Ishikawa (cell line): Measurements from ENCODE around the gene OR2M3.

Source experiments
- CREB1 ChIP-seq: IDR thresholded peaks from 2 replicates; pipeline ENCODE4 v1.6.1; 2012; ENCODE audit warnings: low read depth
- EGR1 ChIP-seq: IDR thresholded peaks from 2 replicates; pipeline ENCODE4 v1.6.1; 2012
- EP300 ChIP-seq: IDR thresholded peaks from 2 replicates; pipeline ENCODE4 v1.6.1; 2012; ENCODE audit warnings: borderline replicate concordance
- FOXM1 ChIP-seq: IDR thresholded peaks from 2 replicates; pipeline ENCODE4 v1.6.1; 2012; ENCODE audit warnings: low read depth, borderline replicate concordance
- MAX ChIP-seq: IDR thresholded peaks from 2 replicates; pipeline ENCODE4 v1.6.1; 2012
- NFIC ChIP-seq: IDR thresholded peaks from 2 replicates; pipeline ENCODE4 v1.6.1; 2012
- RAD21 ChIP-seq: IDR thresholded peaks from 2 replicates; pipeline ENCODE4 v1.6.1; 2012; ENCODE audit warnings: low read depth
- REST ChIP-seq: IDR thresholded peaks from 2 replicates; pipeline ENCODE4 v1.6.1; 2012; ENCODE audit warnings: low read depth, mild to moderate bottlenecking
- TAF1 ChIP-seq: IDR thresholded peaks from 2 replicates; pipeline ENCODE4 v1.6.1; 2012; ENCODE audit warnings: low read depth, mild to moderate bottlenecking
- TCF12 ChIP-seq: IDR thresholded peaks from 2 replicates; pipeline ENCODE4 v1.6.1; 2012; ENCODE audit warnings: low read depth
- USF1 ChIP-seq: IDR thresholded peaks from 2 replicates; pipeline ENCODE4 v1.6.1; 2012
- YY1 ChIP-seq: IDR thresholded peaks from 2 replicates; pipeline ENCODE4 v1.6.1; 2012; ENCODE audit warnings: low read depth
- ZBTB7A ChIP-seq: IDR thresholded peaks from 2 replicates; pipeline ENCODE4 v1.6.1; 2012; ENCODE audit warnings: low read depth

- TF ChIP-seq REST (no peak), TAF1 (no peak), NFIC (no peak), EP300 (no peak), CREB1 (no peak), USF1 (no peak), RAD21 (no peak), FOXM1 (no peak), MAX (no peak), ZBTB7A (no peak), EGR1 (no peak), YY1 (no peak), TCF12 (no peak)
Observed at GRCh38 chr1:248174521-248174920, 22.5 kb upstream of the OR2M3 start, which contains the start of gene OR2M2.
